ENCODE measurements around the gene NOS1AP. TPM values are rescaled to one million over a fixed set of nuclear protein-coding genes. Genes with fewer than 3 reads are reported as not detected.

NOS1AP gene
- polyA plus RNA-seq, 1 experiment: 0.04 TPM

- no peak for TF ChIP-seq CTCF (IDR thresholded peaks at IDR 0.05; ENCODE audit: low read depth, low read length)
- Histone ChIP-seq H3K27ac (ENCODE audit: low read depth, low read length) (no peak overlapping the region), H3K9me3 (ENCODE audit: control insufficient read depth, insufficient read depth, low read length) (no peaks in the 10 kb centered on the region), H3K27me3 (ENCODE audit: control insufficient read depth, insufficient read depth, low read length) (no peaks in the 10 kb centered on the region), H3K4me3 (ENCODE audit: low read depth, low read length) (no peak overlapping the region)
- ChIA-PET CTCF (no interaction called here), POLR2A (no interaction called here)
- no peak for DNase-seq (ENCODE audit: low read depth, low spot score)
Measured at GRCh38 chr1:162406811-162407210, 337.3 kb downstream of the NOS1AP start.

GRCh38 chr1:162407539-162407938, 338.0 kb downstream of the NOS1AP start:
- POLR2A ChIA-PET: no interaction called here
- CTCF ChIA-PET: interaction anchor here (3.0 kb wide), 1 partner anchor 16 kb away, joined by 8 read pairs; no protein-coding TSS in a partner anchor
- DNase-seq (ENCODE audit: low read depth, low spot score): no peak

GRCh38 chr1:162412002-162412401, 342.5 kb downstream of the NOS1AP start, which contains the start of gene SH2D1B:
Gene SH2D1B (minus strand): TSS chr1:162412136. CDS start chr1:162412016, 120 bp downstream.
- POLR2A ChIA-PET: no interaction called here
- CTCF ChIA-PET: no interaction called here

More at GRCh38 chr1:162407539-162407938, 338.0 kb downstream of the NOS1AP start:
- Histone ChIP-seq H3K27ac (ENCODE audit: low read depth, low read length) (no peak overlapping the region), H3K9me3 (ENCODE audit: control insufficient read depth, insufficient read depth, low read length) (no peaks in the 10 kb centered on the region), H3K27me3 (ENCODE audit: control insufficient read depth, insufficient read depth, low read length) (no peaks in the 10 kb centered on the region), H3K4me3 (ENCODE audit: low read depth, low read length) (no peak overlapping the region)
- no peak for TF ChIP-seq CTCF (IDR thresholded peaks at IDR 0.05; ENCODE audit: low read depth, low read length)

GRCh38 chr1:162416215-162416614, 346.7 kb downstream of the NOS1AP start:
- Histone ChIP-seq H3K27ac (ENCODE audit: low read depth, low read length) (no peak overlapping the region), H3K4me3 (ENCODE audit: low read depth, low read length) (no peak overlapping the region), H3K9me3 (ENCODE audit: control insufficient read depth, insufficient read depth, low read length) (no peaks in the 10 kb centered on the region), H3K27me3 (ENCODE audit: control insufficient read depth, insufficient read depth, low read length) (no peaks in the 10 kb centered on the region)
- DNase-seq (ENCODE audit: low read depth, low spot score): no peak
- no peak for TF ChIP-seq CTCF (IDR thresholded peaks at IDR 0.05; ENCODE audit: low read depth, low read length)
- ChIA-PET POLR2A (no interaction called here), CTCF (no interaction called here)

More at GRCh38 chr1:162412002-162412401, 342.5 kb downstream of the NOS1AP start, which contains the start of gene SH2D1B:
- no peak for TF ChIP-seq CTCF (IDR thresholded peaks at IDR 0.05; ENCODE audit: low read depth, low read length)
- Histone ChIP-seq H3K4me3 (ENCODE audit: low read depth, low read length) (no peak within 1 kb of the TSS), H3K27me3 (ENCODE audit: control insufficient read depth, insufficient read depth, low read length) (no peaks in the 10 kb centered on the region), H3K9me3 (ENCODE audit: control insufficient read depth, insufficient read depth, low read length) (no peaks in the 10 kb centered on the region), H3K27ac (ENCODE audit: low read depth, low read length) (no peak within 1 kb of the TSS)
- DNase-seq (ENCODE audit: low read depth, low spot score): no peak

GRCh38 chr1:162416909-162417308, 347.4 kb downstream of the NOS1AP start:
- ChIA-PET POLR2A (no interaction called here), CTCF (interaction anchor here (1.5 kb wide), 1 partner anchor 25 kb away, joined by 5 read pairs; no protein-coding TSS in a partner anchor)
- DNase-seq (ENCODE audit: low read depth, low spot score): no peak

More at GRCh38 chr1:162416909-162417308, 347.4 kb downstream of the NOS1AP start:
- Histone ChIP-seq H3K9me3 (ENCODE audit: control insufficient read depth, insufficient read depth, low read length) (no peaks in the 10 kb centered on the region), H3K27ac (ENCODE audit: low read depth, low read length) (no peak overlapping the region), H3K27me3 (ENCODE audit: control insufficient read depth, insufficient read depth, low read length) (no peaks in the 10 kb centered on the region), H3K4me3 (ENCODE audit: low read depth, low read length) (no peak overlapping the region)
- TF ChIP-seq CTCF (IDR thresholded peaks at IDR 0.05; ENCODE audit: low read depth, low read length): no peak
